ENCODE measurements around the gene INSYN1.

The INSYN1 gene

GRCh38 chr15:73760330-73761329 lies 7.5 kb upstream of the INSYN1 start:
- ChIA-PET POLR2A (no interaction called here), CTCF (no interaction called here)
- TF ChIP-seq CTCF (IDR thresholded peaks at IDR 0.05; ENCODE audit: control extremely low read depth, extremely low read depth, low read depth, missing control alignments) = no peak
- DNase-seq (ENCODE audit: extremely low spot score) = no peak

GRCh38 chr15:73758461-73758860 lies 5.3 kb upstream of the INSYN1 start:
- CTCF ChIA-PET = interaction anchor here (1.0 kb wide), 1 partner anchor 40 kb away, joined by 3 read pairs; no protein-coding TSS in a partner anchor
- POLR2A ChIA-PET = no interaction called here
- TF ChIP-seq CTCF (IDR thresholded peaks at IDR 0.05; ENCODE audit: control extremely low read depth, extremely low read depth, low read depth, missing control alignments) = no peak
- DNase-seq (ENCODE audit: extremely low spot score) = no peak

- TF ChIP-seq CTCF (IDR thresholded peaks at IDR 0.05; ENCODE audit: control extremely low read depth, extremely low read depth, low read depth, missing control alignments) = no peak
- ChIA-PET POLR2A (no interaction called here), CTCF (interaction anchor here (1.0 to 1.2 kb wide), 2 partner anchors 10 to 39 kb away, joined by 3 read pairs; no protein-coding TSS in a partner anchor)
- no peak for DNase-seq (ENCODE audit: extremely low spot score)
Measured at GRCh38 chr15:73757571-73757970, 4.4 kb upstream of the INSYN1 start.

GRCh38 chr15:73756947-73757513 lies 3.9 kb upstream of the INSYN1 start:
- ChIA-PET CTCF (interaction anchor here (1.2 kb wide), 1 partner anchor 11 kb away, joined by 3 read pairs; no protein-coding TSS in a partner anchor), POLR2A (no interaction called here)
- TF ChIP-seq CTCF (IDR thresholded peaks at IDR 0.05; ENCODE audit: control extremely low read depth, extremely low read depth, low read depth, missing control alignments) = no peak
- DNase-seq (ENCODE audit: extremely low spot score) = no peak

- CTCF ChIA-PET = no interaction called here
- POLR2A ChIA-PET = no interaction called here
- DNase-seq (ENCODE audit: extremely low spot score) = no peak
- TF ChIP-seq CTCF (IDR thresholded peaks at IDR 0.05; ENCODE audit: control extremely low read depth, extremely low read depth, low read depth, missing control alignments) = no peak
Measured at GRCh38 chr15:73756390-73756789, 3.2 kb upstream of the INSYN1 start.

GRCh38 chr15:73755946-73756345 lies 2.8 kb upstream of the INSYN1 start:
- DNase-seq (ENCODE audit: extremely low spot score) = no peak
- ChIA-PET POLR2A (no interaction called here), CTCF (no interaction called here)
- no peak for TF ChIP-seq CTCF (IDR thresholded peaks at IDR 0.05; ENCODE audit: control extremely low read depth, extremely low read depth, low read depth, missing control alignments)

Measured in GM10248 (cell line).